Naive thymus-derived CD8-positive, alpha-beta T cell (primary cell): ENCODE data around the gene TNFRSF19. TPM values are rescaled to one million over a fixed set of nuclear protein-coding genes. Genes with fewer than 3 reads are reported as not detected.
"Not testable (repeated sequence)": the region's sequence is repeated elsewhere in the genome, so short reads cannot be mapped to it uniquely, and the experiment has no call there.

ENCODE experiments used
- ATAC-seq, 2 donors: fragments of 150-1000 bp; cut with Tn5 transposase in 1 of 2; sonication (Bioruptor Pico), chemical (Tn5 transposase) in 1 of 2; 1 replicate in 1 of 2; 2 replicates in 1 of 2; pipeline ENCODE4 v1.10.0; 2021; ENCODE audit warnings: mild to moderate bottlenecking in 2 of 2, moderate library complexity in 2 of 2
- POLR2A ChIA-PET: fragments of 350-600 bp; sonication (Branson Sonifier 250); formaldehyde crosslinking; loops from one replicate; lab custom pipeline; 2021; ENCODE audit warnings: antibody characterized with exemption; lab: Charles Lee
- DNase-seq, 10 donors: peaks; one replicate each; pipeline versions ENCODE4 v3.0.0 to v3.0.0-alpha.2; 2020 to 2022
- H3K27ac Mint-ChIP-seq, 10 donors: one replicate each; pipeline ENCODE4 v1.8.0; 2020 to 2022; ENCODE audit warnings: mild to moderate bottlenecking in 10 of 10, mixed read lengths in 10 of 10, moderate library complexity in 4 of 10, inconsistent platforms in 1 of 10
- H3K27me3 Mint-ChIP-seq, 5 donors: one replicate each; pipeline ENCODE4 v1.8.0; 2021 to 2022; ENCODE audit warnings: mixed read lengths in 5 of 5
- H3K36me3 Mint-ChIP-seq, 3 donors: one replicate each; pipeline ENCODE4 v1.8.0; 2020 to 2022; ENCODE audit warnings: mixed read lengths in 3 of 3, mild to moderate bottlenecking in 2 of 3, inconsistent platforms in 1 of 3
- H3K4me1 Mint-ChIP-seq, 4 donors: one replicate each; pipeline ENCODE4 v1.8.0; 2021 to 2022; ENCODE audit warnings: mixed read lengths in 4 of 4
- H3K4me3 Mint-ChIP-seq, 10 donors: one replicate each; pipeline ENCODE4 v1.8.0; 2020 to 2022; ENCODE audit warnings: mild to moderate bottlenecking in 10 of 10, mixed read lengths in 10 of 10, moderate library complexity in 6 of 10, inconsistent platforms in 1 of 10
- H3K9me3 Mint-ChIP-seq, 9 donors: one replicate each; pipeline ENCODE4 v1.8.0; 2020 to 2022; ENCODE audit warnings: mixed read lengths in 9 of 9, mild to moderate bottlenecking in 3 of 9, inconsistent platforms in 1 of 9, moderate library complexity in 1 of 9
- polyA plus RNA-seq, 3 donors: library from polyadenylated mRNA; unstranded; fragments of 300-500 nt; fragmentation: Illumina TruSeq; gene quantifications; one replicate each; pipeline ENCODE4 v1.2.3, GENCODE V29; 2021
- total RNA-seq, 8 experiments: library from RNA in 2 of 8; stranded (reverse) in 2 of 8; gene quantifications; one replicate each; pipeline ENCODE4 v1.2.3 and lab custom pipeline; 2021 to 2026

TNFRSF19 gene, protein sequence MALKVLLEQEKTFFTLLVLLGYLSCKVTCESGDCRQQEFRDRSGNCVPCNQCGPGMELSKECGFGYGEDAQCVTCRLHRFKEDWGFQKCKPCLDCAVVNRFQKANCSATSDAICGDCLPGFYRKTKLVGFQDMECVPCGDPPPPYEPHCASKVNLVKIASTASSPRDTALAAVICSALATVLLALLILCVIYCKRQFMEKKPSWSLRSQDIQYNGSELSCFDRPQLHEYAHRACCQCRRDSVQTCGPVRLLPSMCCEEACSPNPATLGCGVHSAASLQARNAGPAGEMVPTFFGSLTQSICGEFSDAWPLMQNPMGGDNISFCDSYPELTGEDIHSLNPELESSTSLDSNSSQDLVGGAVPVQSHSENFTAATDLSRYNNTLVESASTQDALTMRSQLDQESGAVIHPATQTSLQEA
- under 1 TPM in 1 of 2 experiments, not detected in 1; 0.16 TPM for total RNA-seq
- polyA plus RNA-seq: not detected
- total RNA-seq (lab: John Stamatoyannopoulos, UW): 0 to 0.34 (median 0.18) reads per million in 6 experiments

DNA sequence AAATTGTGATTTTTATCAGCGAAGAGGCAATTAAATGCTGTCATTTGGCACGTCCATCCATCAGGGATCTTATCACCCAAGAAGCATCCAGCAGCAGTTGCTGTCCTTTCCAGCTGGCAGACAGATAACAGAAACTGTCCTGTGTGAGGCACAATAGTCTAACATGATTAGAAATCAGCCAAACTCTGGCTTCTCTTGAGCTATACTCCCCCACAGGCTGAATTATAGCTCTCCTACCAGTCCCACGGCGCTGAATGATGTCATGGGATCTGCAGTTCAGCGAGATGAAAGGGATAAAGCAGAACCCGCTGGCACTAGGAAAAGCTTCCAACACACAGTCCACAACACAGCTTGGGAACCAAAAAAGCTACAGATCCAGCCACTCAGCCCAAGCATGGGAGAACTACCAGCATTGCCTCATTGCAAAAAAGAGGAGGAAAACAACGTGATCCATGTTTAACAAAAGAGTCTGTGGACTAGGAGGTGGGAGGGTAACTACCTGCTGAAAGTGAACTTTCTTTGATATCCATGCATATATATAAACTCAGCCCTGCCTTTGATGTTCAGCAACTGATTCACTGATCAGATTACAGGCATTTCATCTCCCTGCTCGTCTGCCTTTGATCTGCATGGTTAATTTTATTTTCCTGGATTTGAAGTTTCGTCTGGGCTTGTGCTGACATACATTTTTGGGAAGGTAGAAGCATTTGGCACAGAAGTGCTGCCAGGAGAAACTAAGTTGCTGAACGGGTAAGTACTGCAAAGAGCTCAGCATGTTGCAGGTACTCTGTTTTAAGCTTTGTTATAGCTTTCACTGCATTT, at the start of gene TNFRSF19:
TSS of gene TNFRSF19 (plus strand) at position 314 of the 822 bp plus-strand sequence. CDS start 19,772 bp downstream, outside the sequence.
- POLR2A ChIA-PET: no interaction called here
- peaks cover 25 to 58% (median 42%) of the 10 kb centered on the region in 5 donors for H3K27me3 Mint-ChIP-seq
- DNase-seq: no peak
- H3K27ac Mint-ChIP-seq: no peak within 1 kb of the TSS
- peak; percentile 30 to 46 for ATAC-seq
- no peak within 1 kb of the TSS for H3K4me3 Mint-ChIP-seq
- no peaks in the 10 kb centered on the region for H3K9me3 Mint-ChIP-seq
- peaks cover 0 to 6% (median under 1%) of the 10 kb centered on the region in 4 donors for H3K4me1 Mint-ChIP-seq
- no peaks in the 10 kb centered on the region for H3K36me3 Mint-ChIP-seq

DNA sequence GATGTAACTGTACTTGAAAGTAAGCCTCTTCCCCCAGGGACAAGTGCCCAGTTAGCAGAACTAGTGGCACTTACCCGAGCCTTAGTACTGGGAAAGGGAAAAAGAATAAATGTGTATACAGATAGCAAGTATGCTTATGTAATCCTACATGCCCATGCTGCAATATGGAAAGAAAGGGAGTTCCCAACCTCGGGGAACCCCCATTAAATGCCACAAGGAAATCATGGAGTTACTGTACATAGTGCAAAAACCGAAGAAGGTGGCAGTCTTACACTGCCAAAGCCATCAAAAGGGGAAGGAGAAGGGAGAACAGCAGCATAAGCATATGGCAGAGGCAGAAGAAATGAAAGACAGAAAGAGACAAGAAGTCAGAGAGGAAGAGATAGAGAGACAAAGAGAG, 40.3 kb upstream of the TNFRSF19 start:
- H3K27ac Mint-ChIP-seq, POLR2A ChIA-PET, H3K4me1 Mint-ChIP-seq, DNase-seq, ATAC-seq, H3K36me3 Mint-ChIP-seq, H3K9me3 Mint-ChIP-seq, H3K4me3 Mint-ChIP-seq: not testable (repeated sequence)
- peaks cover 4 to 14% (median 7%) of the 10 kb centered on the region in 5 donors for H3K27me3 Mint-ChIP-seq

DNA sequence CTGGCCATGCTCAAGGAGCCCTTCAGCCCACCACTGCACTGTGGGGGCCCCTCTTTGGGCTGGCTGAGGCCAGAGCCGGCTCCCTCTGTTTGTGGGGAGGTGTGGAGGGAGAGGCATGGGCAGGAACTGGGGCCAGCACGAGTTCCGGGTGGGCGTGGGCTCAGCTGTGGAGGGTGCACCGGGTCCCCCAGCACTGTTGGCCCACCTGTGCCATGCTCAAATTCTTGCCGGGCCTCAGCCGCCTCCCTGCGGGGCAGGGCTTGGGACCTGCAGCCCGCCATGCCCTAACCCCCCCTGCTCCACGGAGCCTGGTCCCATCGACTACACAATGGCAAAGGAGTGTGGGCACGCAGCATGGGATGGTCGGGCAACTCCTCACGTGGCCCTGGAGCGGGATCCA, 38.8 kb upstream of the TNFRSF19 start:
- DNase-seq (no peak), ATAC-seq (no peak)
- no peaks in the 10 kb centered on the region for H3K4me1 Mint-ChIP-seq
- H3K4me3 Mint-ChIP-seq: no peak overlapping the region
- H3K27ac Mint-ChIP-seq: no peak overlapping the region
- peaks cover 8 to 13% (median 9%) of the 10 kb centered on the region in 5 donors for H3K27me3 Mint-ChIP-seq
- H3K9me3 Mint-ChIP-seq: no peaks in the 10 kb centered on the region
- H3K36me3 Mint-ChIP-seq: no peaks in the 10 kb centered on the region
- POLR2A ChIA-PET: no interaction called here

DNA sequence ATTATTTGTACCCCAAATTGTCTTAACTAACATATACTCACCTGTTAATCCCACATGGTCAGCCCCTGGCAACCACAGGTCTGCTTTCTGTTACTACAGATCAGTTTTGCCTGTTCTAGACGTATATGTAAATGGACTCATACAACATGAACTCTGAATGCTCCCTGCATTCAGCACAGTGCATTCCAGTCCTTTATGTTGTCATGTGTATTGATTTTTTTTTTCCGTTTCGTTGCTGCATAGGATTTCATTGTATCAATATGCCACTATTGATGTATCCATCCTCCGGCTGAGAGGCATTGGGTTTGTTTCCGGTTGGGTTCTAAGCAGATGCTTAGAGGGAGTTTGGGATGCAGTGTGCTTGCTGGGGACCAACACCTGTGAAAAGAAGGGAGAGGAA, 36.1 kb upstream of the TNFRSF19 start:
- peaks cover 0 to 4% (median 0%) of the 10 kb centered on the region in 3 donors for H3K36me3 Mint-ChIP-seq
- H3K27me3 Mint-ChIP-seq: peaks cover 5 to 12% (median 8%) of the 10 kb centered on the region in 5 donors
- no peak for ATAC-seq
- H3K9me3 Mint-ChIP-seq: peaks cover 0 to 10% (median 4%) of the 10 kb centered on the region in 9 donors
- no peak overlapping the region for H3K27ac Mint-ChIP-seq
- POLR2A ChIA-PET: no interaction called here
- DNase-seq: no peak
- no peak overlapping the region for H3K4me3 Mint-ChIP-seq
- no peaks in the 10 kb centered on the region for H3K4me1 Mint-ChIP-seq

DNA sequence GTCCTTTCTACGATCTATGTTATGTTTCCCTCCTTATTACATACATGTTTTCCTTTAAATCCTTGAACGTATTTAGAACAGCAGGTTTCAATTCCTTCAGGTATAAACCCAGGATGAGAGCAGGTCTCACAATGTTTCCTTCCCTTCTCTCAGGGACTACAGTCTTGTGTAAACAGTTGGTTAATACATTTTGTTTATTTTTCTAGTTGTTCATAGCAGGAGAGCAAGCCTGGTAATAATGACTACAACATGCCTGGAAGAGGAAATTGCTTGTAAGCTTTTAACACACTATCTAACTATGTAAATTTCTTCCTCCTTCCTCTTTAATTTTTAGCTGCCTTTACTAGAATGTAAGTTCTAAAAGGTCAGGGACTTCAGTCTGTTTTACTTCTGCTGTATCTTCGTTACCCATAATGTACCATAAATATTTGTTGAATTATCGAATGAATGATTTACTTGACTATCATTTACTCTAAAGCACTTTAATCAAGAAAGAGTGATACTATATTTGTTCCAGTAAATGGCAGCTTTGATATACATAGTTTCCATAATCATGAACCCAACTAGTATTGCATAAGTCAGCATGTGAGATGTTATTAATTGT, 28.9 kb upstream of the TNFRSF19 start:
- H3K27me3 Mint-ChIP-seq: peaks cover 6 to 24% (median 14%) of the 10 kb centered on the region in 5 donors
- peaks cover 0 to 11% (median 0%) of the 10 kb centered on the region in 3 donors for H3K36me3 Mint-ChIP-seq
- H3K27ac Mint-ChIP-seq: no peak overlapping the region
- H3K4me3 Mint-ChIP-seq: no peak overlapping the region
- H3K9me3 Mint-ChIP-seq: peaks cover 0 to 22% (median 4%) of the 10 kb centered on the region in 9 donors
- no peak for DNase-seq
- no peaks in the 10 kb centered on the region for H3K4me1 Mint-ChIP-seq
- no peak for ATAC-seq
- POLR2A ChIA-PET: no interaction called here

DNA sequence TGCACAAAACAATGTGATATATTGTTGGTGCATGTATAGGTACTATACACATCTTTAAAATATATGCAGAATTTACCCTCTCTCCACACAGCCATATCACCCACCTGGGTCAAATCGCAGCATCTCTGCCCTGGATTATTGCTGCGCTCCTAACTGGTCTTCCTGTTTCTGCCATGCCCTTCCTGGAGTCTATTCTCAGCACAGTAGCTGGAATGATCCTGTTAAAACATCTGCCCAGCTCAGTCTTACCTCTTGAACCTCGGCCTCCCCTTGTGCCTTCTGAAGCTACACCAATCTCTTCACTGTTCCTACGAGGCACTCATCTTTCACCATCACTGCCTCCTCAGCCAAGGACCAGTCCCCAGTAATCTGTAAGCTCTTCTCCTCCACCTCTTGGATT, 25.5 kb upstream of the TNFRSF19 start:
- Mint-ChIP-seq H3K4me1 (no peaks in the 10 kb centered on the region), H3K9me3 (peaks cover 0 to 22% (median 0%) of the 10 kb centered on the region in 9 donors), H3K27me3 (peaks cover 12 to 34% (median 23%) of the 10 kb centered on the region in 5 donors), H3K4me3 (no peak overlapping the region), H3K36me3 (peaks cover 0 to 7% (median 0%) of the 10 kb centered on the region in 3 donors), H3K27ac (no peak overlapping the region)
- ATAC-seq: no peak
- no peak for DNase-seq
- POLR2A ChIA-PET: no interaction called here

DNA sequence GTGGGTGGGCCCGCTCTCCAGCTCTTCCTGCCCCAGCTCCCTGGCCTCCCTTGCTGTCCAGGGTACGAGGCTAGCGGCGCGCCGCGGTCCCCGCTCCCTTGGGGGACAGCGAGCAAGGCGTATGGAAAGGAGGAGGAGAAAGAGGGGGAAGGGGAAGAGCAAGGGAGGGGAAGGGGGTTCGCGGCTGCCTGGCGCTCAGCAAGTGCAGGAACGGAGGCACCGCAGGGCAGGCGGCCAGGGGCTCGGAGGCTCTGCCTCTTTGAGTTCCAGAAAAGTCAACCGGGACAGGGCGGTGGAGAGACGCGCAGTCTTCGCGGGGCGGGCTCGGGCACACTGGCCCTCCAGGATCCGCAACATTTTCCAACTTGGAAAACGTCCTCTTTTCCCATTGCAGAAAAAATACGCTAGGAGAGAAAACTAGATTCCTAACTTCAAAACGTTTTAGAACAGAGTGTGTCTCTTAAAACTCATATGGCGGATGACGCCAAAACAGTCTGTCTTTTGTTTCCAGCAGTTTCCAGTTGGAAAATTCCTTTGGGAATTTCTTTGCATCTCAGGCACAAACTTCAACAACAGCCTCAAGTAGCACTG, 23.1 kb upstream of the TNFRSF19 start:
- H3K27ac Mint-ChIP-seq: no peak overlapping the region
- no peak for ATAC-seq
- H3K36me3 Mint-ChIP-seq: no peaks in the 10 kb centered on the region
- peaks cover 0 to 9% (median 0%) of the 10 kb centered on the region in 9 donors for H3K9me3 Mint-ChIP-seq
- POLR2A ChIA-PET: no interaction called here
- no peaks in the 10 kb centered on the region for H3K4me1 Mint-ChIP-seq
- H3K4me3 Mint-ChIP-seq: no peak overlapping the region
- H3K27me3 Mint-ChIP-seq: peaks cover 8 to 31% (median 26%) of the 10 kb centered on the region in 5 donors
- DNase-seq: no peak

DNA sequence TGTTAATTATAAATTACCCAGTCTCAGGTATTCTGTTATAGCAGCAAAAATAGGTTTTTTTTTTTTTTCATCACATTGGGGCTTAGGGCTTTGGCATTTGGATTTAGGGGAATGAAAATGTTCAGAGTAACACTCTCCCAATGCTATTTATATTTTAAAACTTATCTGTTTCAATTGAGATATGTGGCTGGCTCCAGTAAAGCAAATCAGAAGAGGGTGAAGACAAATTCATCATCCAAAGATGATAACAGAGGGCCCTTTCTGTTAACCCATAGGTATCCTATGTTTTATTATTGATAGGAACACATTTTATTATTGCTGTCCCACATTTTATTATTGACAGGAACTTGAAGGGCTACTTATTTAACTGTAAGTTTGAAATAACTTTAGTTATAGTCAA, 20.5 kb upstream of the TNFRSF19 start:
- Mint-ChIP-seq H3K4me3 (no peak overlapping the region), H3K4me1 (no peaks in the 10 kb centered on the region), H3K9me3 (peaks cover 0 to 9% (median 0%) of the 10 kb centered on the region in 9 donors), H3K27me3 (peaks cover 5 to 36% (median 27%) of the 10 kb centered on the region in 5 donors), H3K36me3 (no peaks in the 10 kb centered on the region), H3K27ac (no peak overlapping the region)
- POLR2A ChIA-PET: no interaction called here
- ATAC-seq (no peak), DNase-seq (no peak)

DNA sequence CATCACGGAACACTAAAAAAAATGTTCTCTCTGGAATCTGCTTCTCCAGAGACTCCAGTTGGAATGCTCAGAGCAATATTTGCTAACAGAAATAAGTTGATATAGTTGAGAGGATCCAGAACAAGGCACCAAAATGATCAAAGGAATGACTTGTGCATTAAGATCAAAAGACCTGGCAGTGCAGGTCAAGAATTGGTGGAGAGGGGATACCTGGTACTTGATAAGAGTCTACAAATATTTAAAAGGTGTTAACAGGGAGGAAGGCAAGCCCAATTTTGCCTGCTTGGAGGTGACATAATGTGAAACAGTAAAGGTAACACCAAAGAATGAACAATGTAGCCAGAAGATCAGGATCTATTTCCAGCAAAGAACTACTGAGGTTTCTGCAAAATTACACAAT, 20.0 kb upstream of the TNFRSF19 start:
- H3K27ac Mint-ChIP-seq: no peak overlapping the region
- no peak for DNase-seq
- H3K4me3 Mint-ChIP-seq: no peak overlapping the region
- no peaks in the 10 kb centered on the region for H3K36me3 Mint-ChIP-seq
- no peak for ATAC-seq
- POLR2A ChIA-PET: no interaction called here
- H3K4me1 Mint-ChIP-seq: no peaks in the 10 kb centered on the region
- peaks cover 0 to 9% (median 0%) of the 10 kb centered on the region in 9 donors for H3K9me3 Mint-ChIP-seq
- peaks cover 9 to 41% (median 28%) of the 10 kb centered on the region in 5 donors for H3K27me3 Mint-ChIP-seq

DNA sequence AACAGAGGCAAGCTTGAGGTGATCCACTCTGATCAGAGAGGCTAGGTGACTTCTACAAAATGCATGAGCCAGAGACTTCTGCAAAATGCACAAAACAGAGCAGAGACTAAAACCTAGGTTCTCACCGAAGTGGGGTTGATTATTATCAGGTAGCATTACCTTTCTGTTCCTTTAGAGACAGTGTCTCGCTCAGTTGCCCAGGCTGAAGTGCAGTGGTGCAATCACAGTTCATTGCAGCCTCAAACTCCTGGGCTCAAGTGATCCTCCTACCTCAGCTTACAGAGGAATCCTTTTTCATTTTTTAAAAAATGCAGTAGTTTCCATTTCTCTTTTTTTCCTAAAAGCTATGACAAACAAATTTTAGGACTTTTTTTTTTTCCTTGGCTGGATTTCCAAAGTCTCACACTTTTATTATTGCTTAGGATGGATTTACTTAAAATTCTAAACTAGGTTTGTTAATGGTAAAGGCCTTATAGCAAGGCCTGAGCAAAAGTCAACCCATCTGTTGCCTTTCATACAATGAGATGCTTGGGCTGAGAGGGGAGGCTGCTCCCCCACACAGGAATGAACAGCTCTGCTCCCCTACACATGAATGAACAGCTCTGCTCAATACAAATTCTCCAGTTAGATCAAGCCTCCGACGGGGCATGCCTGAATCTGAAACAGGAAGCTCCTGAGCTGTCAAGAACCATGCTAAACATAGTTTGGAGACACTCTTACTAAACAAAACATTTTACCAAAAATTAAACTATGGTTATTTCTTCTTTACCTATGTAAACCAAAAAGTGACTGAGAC, 18.8 kb upstream of the TNFRSF19 start:
- DNase-seq (no peak), ATAC-seq (no peak)
- Mint-ChIP-seq H3K36me3 (no peaks in the 10 kb centered on the region), H3K27me3 (peaks cover 17 to 44% (median 26%) of the 10 kb centered on the region in 5 donors), H3K27ac (no peak overlapping the region), H3K4me3 (no peak overlapping the region), H3K4me1 (no peaks in the 10 kb centered on the region), H3K9me3 (peaks cover 0 to 9% (median 0%) of the 10 kb centered on the region in 9 donors)
- POLR2A ChIA-PET: no interaction called here

DNA sequence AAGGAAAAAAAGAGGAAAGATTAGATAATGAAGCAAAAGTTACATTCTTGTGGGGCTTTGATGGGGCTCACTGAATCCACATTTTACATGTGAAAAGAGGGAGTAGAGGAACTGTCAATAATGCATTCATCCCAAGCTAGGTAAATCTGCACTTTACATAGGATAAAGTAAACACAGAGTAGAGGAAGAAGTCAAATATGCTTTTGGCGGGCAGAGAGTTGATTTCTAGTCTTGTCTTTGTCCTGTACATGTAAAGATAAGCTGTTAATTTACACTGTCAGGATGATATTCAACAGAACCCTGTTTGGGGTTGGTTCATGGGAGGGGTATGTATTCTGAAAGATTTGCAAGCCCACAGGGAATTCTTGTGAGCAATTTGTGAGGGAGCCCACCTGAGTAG, 18.0 kb upstream of the TNFRSF19 start:
- POLR2A ChIA-PET: no interaction called here
- no peak for DNase-seq
- H3K27me3 Mint-ChIP-seq: peaks cover 16 to 37% (median 22%) of the 10 kb centered on the region in 5 donors
- no peaks in the 10 kb centered on the region for H3K36me3 Mint-ChIP-seq
- ATAC-seq: no peak
- H3K9me3 Mint-ChIP-seq: peaks cover 0 to 9% (median 0%) of the 10 kb centered on the region in 9 donors
- H3K4me3 Mint-ChIP-seq: no peak overlapping the region
- H3K27ac Mint-ChIP-seq: no peak overlapping the region
- no peaks in the 10 kb centered on the region for H3K4me1 Mint-ChIP-seq
